NOMO-1 treated with dmso at 0.1 percent for 144 hours (cell line): Measurements from ENCODE around the gene FERMT3.

ENCODE experiments used
- DNase-seq: peaks from one replicate; lab custom pipeline; 2025; ENCODE audit not compliant: unreplicated experiment; lab: John Stamatoyannopoulos, UW

FERMT3 gene

GRCh38 chr11:64219354-64219684, 12.8 kb downstream of the FERMT3 start:
- no peak for DNase-seq

- no peak for DNase-seq
Measured at GRCh38 chr11:64219755-64220154, 13.2 kb downstream of the FERMT3 start.

GRCh38 chr11:64220271-64220670, 13.8 kb downstream of the FERMT3 start:
- DNase-seq, result no peak

- no peak for DNase-seq
Measured at GRCh38 chr11:64220798-64221197, 14.3 kb downstream of the FERMT3 start.

- no peak for DNase-seq
Measured at GRCh38 chr11:64222651-64223000, 16.1 kb downstream of the FERMT3 start.

GRCh38 chr11:64223001-64223651, 16.6 kb downstream of the FERMT3 start:
- DNase-seq, result no peak

GRCh38 chr11:64224151-64224890, 17.8 kb downstream of the FERMT3 start:
- no peak for DNase-seq

- no peak for DNase-seq
Measured at GRCh38 chr11:64224891-64225607, 18.5 kb downstream of the FERMT3 start.

GRCh38 chr11:64225608-64226506, 19.3 kb downstream of the FERMT3 start, which contains the start of the genes NUDT22 and TRPT1:
TSS of gene NUDT22 (plus strand) at chr11:64226274. CDS start at chr11:64226653, 379 bp downstream.
TSS of gene TRPT1 (minus strand) at chr11:64226186. CDS start at chr11:64225860, 326 bp downstream.
- peak; percentile 81 for DNase-seq

- peak; percentile 50 for DNase-seq
Measured at GRCh38 chr11:64226507-64227051, 20.1 kb downstream of the FERMT3 start.

- DNase-seq, result no peak
Measured at GRCh38 chr11:64227405-64227956, 21.0 kb downstream of the FERMT3 start.

- DNase-seq, result no peak
Measured at GRCh38 chr11:64229090-64229743, 22.7 kb downstream of the FERMT3 start.

GRCh38 chr11:64229744-64230170, 23.2 kb downstream of the FERMT3 start:
- no peak for DNase-seq

GRCh38 chr11:64230171-64230984, 23.9 kb downstream of the FERMT3 start, which contains the start of gene DNAJC4:
TSS of gene DNAJC4 (plus strand) at chr11:64230548. CDS start at chr11:64230855, 307 bp downstream.
- DNase-seq, result peak; percentile 89

GRCh38 chr11:64230985-64231365, 24.5 kb downstream of the FERMT3 start:
- peak; percentile 47 for DNase-seq

- no peak for DNase-seq
Measured at GRCh38 chr11:64231546-64231945, 25.0 kb downstream of the FERMT3 start.

- DNase-seq, result no peak
Measured at GRCh38 chr11:64232182-64232966, 25.9 kb downstream of the FERMT3 start.

GRCh38 chr11:64232967-64233315, 26.4 kb downstream of the FERMT3 start:
- DNase-seq, result no peak
